Myocyte (in vitro differentiated cells): ENCODE results near the gene AP2S1. TPM values are rescaled to one million over a fixed set of nuclear protein-coding genes. Genes with fewer than 3 reads are reported as not detected.
A peak's percentile ranks its signal among the peaks of the same experiment; 100 is the strongest.
"Not testable (repeated sequence)": the region's sequence is repeated elsewhere in the genome, so short reads cannot be mapped to it uniquely, and the experiment has no call there.

ENCODE experiments used
- DNase-seq: peaks from one replicate; pipeline ENCODE4 v3.0.0-alpha.2; 2012; ENCODE audit warnings: low read depth
- total RNA-seq: library from RNA; depleted of rRNA; stranded (reverse); fragments of >200 nt; gene quantifications from 2 replicates; pipeline ENCODE4 v1.2.3, GENCODE V29; 2014

The AP2S1 gene
- total RNA-seq, 1 donor from 2014 or later: 89.0 TPM

DNA sequence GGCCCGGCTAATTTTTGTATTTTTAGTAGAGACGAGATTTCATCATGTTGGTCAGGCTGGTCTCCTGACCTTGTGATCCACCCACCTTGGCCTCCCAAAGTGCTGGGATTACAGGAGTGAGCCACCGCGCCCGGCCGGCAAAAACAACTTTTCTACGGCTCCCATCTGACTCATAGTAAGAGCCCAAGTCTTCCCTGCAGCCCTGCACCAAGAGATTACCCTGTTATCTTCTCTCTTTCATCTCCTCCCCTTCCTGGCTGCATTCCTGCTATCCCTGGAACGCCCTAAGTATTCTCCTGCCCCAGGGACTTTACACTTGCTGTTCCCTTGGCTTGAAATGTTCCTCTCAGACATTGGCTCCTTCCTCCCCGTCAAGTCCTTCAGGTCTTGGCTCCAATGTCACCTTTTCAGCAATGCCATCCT is 6.6 kb downstream of the AP2S1 start:
- DNase-seq: no peak

DNA sequence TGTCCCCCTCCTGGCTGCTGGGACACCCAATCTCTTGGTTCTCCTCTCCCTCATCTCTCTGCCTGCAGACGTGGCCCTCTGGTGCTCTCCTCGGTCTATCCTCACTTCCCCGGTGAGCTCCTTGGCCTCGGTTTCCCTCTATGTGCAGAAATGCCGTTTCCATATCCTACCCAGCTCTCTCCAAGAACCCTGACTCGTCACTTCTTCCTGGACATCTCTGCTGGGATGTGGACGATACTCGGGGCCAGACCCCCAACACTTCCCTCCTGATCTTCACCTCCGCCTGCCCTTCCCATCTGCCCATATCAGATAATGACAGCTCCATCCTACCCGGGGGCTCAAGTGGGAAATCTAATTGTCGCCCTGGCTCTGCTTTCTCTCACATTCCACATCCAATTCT is 7.9 kb downstream of the AP2S1 start:
- DNase-seq: no peak

DNA sequence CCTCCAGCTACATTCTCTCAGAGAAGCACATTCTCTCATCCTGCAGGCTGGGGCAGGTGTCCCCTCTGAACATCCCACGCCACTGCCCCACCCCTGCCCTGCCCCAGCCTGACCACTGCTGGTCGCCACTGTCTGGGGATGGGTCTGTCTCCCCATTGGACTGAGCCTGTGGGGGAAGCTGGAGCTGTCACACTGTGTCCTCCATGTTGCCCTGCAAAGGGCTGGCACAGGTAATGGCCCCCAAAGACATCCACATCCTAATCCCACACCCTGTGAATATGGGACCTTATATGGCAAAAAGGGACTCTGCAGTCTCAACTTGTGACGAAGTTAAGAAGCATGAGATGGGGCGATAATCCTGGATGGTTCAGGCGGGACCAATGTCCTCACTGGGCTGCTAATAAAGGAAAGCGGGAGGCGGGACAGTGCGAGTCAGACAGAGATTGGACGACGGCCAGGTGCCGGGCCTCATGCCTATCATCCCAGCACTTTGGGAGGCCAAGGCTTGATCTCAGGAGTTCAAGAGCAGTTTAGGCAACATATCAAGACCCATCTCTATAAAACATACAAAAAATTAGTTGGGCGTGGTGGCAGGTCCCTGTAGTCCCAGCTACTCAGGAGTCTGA is 9.1 kb downstream of the AP2S1 start:
- DNase-seq: peak; percentile 52

DNA sequence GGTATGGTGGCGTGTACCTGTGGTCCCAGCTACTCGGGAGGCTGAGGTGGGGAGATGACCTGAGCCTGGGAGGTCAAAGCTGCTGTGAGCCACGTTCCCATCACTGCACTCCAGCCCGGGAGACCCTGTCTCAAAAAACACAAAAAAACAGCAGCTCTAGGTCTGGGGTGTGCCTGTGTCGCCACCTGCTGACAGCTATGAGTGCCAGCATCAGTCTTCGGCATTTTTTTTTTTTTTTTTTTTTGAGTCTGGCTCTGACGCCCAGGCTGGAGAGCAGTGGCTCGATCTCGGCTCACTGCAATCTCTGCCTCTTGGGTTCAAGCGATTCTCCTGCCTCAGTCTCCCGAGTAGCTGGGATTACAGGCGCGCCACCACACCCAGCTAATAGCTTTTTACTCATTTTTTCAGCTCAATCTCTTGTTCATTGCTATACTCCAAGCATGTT is 10.1 kb downstream of the AP2S1 start:
- peak; percentile 62 for DNase-seq

DNA sequence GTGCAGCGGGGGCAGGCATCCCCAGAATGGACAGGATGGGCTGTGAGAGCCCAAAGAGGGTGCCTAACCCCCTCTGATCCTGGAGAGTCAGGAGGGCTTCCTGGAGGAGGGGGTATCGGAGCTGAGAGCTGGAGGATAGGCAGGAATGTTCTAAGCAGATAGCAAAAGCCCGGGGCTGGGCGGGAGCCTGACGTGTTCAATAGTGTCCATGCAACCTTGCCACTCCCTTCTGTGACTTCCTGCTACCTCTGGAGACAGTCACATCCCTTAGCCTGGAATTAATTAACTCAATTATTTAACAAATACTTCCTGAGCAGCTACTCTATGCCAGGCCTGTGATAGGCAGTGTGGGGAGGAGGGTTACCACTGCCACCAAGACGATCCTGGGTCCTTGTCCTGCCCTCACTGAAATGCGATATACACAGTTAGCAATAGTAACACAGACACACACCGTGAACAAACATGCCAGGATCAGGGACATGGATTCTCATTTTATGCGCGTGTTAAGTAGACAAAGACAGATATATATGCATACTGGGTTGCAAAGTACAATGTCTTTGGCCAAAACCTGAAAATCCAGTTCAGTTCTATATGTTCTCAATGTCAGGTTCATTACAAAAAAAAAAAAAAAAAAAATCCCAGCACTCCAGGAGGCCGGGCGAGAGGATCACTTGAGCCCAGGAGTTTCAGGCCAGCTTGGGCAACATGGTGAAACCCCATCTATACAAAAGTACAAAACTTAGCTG is 10.7 kb downstream of the AP2S1 start:
- no peak for DNase-seq

DNA sequence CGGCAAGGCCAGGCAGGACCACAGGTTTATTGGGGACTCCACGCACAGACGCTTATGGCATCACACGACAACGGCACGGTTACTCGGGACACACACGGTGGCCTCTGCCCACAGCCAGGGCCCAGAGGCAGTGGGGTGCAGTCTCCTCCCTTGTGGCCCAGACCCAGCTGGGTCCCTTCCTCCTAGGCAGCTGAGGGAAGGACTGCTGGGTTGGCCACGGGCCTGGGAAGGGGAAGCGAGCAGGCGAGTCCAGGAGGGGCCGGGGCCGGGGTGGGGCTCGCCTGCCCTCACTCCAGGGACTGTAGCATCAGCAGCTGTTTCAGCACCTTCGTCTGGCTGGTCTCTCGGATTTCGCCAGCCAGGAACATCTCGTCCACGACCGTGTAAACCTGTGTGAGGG is 12.5 kb downstream of the AP2S1 start:
- DNase-seq: no peak

DNA sequence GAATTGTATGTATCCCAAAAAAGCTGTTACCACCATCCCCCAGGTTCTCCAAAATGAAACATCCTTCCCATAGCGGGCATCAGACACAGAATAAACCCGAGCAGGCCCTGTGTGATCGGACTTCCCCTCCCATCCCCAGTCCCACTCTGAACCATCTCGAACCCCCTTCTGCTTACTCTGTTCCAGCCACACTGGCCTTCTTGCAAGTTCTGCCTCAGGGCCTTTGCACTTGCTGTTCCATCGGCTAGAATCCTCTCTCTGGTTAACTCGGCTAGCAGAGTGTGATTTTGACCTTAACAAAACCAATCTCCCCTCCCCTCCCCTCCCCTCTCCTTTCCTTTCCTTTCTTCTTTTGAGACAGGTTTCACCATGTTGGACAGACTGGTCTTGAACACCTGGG is 15.7 kb downstream of the AP2S1 start:
- DNase-seq: no peak

DNA sequence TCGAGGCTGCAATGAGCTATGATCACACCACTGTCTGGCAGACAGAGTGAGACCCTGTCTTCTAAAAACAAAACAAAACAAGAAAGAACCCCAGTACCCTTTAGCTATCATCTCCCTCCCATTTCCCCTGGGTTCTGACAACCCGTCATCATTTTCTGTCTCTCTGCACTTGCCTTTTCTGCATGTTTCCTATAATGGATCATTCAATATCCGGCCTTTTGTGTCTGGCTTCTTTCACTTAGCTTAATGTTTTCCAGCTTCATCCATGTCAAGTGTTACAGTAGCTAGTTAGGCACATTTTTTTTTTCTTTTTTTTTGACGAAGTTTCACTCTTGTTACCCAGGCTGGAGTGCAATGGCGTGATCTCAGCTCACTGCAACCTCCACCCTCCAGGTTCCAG is 16.5 kb downstream of the AP2S1 start:
- no peak for DNase-seq

DNA sequence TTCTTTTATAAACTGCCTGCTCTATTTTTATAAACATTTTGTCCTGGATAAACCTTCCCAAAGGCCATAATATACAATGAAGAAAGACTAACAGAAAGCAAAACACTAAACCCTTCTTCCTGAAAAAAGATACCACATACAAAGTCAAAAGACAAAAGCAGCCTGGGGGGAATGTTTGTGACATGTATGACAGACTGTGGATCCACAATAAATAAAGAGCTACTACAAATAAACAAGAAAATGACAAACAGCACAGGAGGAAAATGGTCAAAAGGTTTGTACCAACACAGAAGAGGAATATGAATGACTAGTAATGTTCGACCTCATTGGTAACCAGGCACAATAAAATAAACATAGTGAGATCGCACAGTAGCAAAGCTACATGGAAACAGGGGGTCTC is 19.8 kb downstream of the AP2S1 start:
- DNase-seq: no peak

DNA sequence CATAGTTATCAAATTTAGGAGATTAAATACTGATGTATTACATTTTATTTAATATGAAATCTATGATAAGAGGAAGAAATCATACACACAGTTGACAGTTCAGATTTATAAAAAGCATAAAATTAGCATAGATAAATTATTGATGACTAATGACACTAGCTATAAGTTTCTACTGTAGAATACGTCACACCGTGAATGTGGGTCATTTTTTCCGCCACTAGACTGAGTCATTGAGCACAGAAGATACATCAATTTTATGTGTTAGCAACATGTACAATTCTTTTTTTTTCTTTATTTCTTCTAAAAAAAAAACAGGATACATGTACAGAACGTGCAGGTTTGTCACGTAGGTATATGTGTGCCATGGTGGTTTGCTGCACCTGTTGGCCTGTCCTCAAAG is 22.2 kb downstream of the AP2S1 start:
- no peak for DNase-seq

DNA sequence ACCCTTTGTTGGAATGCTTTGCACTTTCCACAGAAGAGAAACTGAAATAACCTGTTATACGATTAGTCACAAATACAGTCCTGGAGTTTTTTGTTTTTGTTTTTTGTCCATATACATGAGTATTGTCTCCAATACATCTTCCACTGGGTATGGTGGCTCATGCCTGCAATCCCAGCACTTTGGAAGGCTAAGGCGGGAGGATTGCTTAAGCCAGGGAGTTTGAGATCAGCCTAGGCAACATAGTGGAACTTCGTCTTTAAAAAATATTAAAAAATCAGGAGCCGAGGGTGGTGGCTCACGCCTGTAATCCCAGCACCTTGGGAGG is 25.0 kb downstream of the AP2S1 start:
- no peak for DNase-seq

DNA sequence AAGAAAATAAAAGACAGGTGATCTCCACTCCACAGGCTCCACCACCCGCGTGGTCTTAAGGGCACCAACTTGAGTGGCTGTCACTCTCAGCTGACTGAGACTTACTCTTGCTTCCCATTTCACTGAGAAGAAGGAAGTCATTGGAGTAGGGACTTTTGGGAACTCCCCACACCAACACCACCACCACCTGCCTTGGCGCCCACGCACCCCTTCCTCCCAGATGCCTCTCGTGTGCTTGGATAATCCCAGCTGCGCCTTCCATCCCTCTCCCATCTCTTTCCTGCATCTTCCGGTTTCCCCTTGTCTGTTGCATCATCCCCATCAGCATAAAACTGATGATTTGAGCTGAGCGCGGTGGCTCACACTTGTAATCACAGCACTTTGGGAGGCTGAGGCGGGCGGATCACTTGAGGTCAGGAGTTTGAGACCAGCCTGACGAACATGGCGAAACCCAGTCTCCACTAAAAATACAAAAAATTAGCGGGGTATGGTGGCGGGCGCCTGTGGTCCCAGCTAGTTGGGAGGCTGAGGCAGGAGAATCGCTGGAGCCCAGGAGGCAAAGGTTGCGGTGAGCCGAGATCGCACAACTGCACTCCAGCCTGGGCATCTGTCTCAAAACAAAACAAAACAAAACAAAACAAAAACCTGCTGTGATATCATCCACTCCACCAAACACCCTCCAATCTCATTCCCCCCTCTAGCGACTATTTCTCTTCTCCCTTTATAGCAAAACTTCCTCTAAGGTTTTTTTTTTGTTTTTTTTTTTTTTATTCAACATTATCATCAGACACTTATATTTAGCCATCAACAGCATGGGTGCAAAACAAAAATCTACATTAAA is 25.5 kb downstream of the AP2S1 start:
- DNase-seq: peak; percentile 28

DNA sequence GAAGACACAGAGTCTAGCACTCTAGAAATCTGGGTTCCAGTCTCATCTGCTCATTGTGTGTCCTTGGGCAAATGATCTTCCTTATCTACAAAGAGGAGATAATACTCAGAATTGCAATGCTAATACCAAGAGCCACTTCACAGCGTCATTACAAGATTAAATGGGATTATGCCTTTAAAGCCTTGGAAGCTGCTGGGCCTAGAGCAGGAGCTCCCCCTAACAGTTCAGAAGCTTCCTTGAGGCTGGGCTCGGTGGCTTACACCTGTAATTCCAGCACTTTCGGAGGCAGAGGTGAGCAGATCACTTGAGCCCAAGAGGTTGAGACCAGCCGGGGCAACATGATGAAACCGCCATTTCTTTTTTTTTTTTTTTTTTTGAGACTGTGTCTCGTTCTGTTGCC is 27.6 kb downstream of the AP2S1 start:
- no peak for DNase-seq

DNA sequence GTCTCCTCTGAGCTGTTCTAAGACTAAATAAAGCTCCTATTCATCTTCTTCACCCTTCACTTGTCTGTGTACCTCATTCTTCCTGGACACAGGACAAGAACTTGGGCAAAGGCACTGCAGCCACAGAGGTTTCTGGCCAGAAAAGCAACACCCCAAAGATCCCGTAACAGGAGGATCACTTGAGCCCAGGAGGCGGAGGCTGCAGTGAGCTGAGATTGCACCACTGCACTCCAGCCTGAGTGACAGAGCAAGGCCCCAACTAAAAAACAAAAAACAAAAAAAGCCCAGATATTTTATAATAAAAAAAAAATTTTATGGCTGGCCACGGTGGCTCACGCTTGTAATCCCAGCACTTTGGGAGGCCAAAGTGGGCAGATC is 28.2 kb downstream of the AP2S1 start:
- not testable (repeated sequence) for DNase-seq

DNA sequence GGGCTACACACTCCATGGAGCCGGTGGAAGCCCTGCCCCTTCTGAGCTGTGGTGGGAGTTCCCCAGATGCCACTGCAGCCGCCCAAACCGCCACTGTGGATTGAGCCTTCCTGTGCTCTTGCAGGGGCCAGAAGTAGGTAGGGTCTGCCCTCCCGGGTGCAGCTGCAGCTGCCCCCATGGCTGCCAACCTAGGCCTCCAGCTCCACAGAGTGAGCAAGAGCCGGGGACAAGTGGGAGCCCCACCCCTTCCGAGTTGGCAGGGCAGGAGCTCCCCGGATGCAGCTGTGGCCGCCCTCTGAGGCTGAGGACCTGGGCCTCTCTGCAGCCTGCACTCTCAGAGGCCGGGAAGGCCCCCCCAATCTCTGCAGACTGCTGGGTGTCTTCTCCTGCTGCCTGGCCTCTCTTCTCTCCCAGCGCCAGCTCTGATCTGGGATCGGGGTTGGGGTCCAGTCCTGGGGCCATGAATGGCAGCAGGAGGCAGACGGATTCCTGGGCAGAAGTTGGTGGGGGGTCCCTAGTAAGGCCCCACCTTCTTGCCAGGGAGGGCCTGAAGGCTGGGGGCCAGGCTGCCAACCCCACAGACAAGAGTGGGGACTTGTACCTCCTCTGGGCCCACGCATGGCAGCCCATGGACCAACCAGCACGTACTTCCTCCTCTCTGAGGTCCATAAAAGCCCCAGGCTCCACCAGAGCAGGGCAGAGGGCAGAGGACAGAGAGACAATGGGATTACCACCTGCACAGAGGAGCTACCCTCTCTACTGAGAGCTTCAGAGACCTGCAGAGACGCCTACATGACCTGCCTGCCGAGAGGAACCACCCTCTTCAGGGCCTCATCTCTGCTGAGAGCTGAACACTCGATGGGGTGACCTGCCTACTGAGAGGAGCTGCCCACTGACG is 28.9 kb downstream of the AP2S1 start:
- DNase-seq: peak; percentile 39

DNA sequence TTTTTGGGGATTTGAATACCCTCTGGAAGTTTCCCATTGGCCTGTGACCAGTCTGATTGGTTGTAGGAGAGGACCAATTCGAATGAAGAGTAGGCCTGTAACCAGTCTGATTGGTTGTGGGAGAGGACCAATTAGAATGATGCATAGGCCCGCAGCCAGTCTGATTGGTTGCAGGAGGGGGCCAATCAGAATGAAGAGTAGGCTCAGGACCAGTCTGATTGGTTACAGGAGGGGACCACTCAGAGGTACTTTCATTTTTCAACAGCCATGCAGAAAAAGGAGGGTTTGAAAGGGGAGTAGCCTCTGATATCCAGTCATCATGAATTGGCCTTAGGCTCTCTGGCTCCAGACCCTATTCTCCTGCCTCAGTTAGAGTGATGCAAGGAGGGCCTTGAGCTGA is 31.8 kb downstream of the AP2S1 start:
- DNase-seq: no peak

DNA sequence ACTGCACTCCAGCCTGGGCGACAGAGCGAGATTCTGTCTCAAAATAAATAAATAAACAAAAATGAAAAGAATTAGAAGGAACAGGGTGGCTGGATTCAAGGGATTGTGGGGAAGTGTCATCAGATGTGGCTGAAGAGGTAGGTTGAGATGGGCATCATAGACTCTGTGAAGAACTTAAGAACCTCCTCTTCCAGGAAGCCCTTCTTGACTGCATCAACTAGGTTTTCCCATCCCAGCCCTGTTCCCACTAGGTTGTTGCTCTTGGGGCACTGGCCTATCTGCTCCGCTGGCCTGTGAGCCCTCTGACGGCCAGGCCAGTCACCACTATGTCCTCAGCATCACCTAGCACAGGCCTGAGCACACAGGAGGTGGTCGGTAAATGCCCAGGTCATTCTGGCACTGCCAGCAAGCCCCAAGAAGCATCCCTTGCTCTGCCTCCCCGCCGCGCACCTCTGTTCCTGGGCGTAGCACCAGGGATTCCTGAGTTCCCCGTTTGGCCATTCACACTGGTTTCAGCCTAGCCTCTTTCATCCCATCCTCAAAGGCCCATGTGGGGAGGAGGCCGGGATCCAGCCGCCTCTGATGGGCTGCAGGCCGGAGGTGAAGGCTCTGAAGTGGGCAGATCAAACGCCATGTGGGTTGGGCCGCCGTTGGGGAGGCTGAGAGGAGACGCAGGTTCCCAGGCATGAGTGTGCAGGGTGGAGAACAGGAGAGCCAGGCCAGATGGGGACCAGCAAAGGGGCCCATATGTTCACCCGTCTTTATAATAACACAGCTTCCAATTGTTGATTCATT is 34.6 kb downstream of the AP2S1 start:
- DNase-seq: no peak

DNA sequence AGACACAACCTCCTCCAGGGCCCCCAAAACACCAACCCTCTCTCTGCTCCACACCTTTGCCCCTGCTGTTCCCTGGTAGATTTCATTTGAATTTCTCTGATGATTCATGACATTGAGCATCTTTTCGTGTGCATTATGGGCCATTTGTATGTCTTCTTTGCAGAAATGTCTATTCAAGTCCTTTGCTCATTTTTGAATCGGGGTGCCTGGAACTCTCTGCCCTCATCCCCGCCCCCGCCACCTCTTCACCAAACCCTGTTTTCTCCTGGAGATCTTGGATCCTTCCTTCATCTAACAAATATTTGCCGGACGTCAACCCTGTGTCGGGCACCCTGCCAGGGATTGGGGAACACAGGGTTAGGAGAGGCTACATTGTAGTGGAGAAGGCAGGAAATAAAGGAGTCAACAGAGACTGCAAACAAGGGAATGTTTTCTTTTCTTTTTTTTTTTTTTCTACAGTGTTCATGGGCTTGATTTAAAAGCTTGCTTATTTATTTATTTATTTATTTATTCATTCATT is 36.7 kb downstream of the AP2S1 start:
- DNase-seq: no peak

DNA sequence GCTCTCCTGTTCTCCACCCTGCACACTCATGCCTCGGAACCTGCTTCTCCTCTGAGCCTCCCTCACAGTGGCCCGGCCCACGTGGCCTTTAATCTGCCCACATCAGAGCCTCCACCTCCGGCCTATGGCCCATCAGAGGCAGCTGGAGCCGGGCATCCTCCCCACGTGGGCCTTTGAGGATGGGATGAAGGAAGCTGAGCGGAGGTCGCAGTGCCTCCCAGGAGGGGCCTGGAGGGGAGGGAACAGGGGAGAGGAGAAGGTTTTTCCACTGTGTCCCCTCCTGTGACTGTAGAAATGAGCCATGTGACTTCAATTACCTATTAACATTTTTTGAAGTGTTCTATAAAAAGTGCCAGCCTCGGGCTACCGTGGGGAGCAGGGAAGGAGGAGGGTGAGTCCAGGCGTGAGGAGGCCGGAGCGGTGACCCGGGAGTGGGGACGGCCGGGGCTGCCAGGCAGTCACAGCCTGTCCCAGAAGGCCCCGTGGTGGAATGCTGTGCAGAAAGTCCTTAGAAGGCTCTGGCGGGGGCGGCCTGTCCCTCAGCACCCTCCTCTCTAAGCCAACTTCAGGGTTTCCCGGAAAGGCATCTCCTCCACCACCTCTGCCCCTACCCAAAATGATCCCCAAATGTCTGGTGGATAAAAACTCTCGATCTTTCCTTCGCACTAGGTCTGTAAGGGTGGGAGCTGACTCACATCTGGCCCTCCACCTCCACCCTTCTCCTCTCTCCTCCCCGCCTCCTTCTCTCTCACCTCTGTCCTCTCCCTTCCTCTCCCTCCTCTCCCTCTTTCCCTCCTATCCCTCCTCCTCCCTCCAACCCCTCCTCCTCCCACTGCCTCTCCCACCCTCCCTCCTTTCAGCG is 37.4 kb downstream of the AP2S1 start:
- no peak for DNase-seq
